HG02885 (cell line): ENCODE data around the gene CHRNA4.

ENCODE experiments used
- ATAC-seq: cut with Tn5 transposase; IDR thresholded peaks from one replicate; pipeline ENCODE4 v1.9.1; 2021; ENCODE audit warnings: mild to moderate bottlenecking; ENCODE audit not compliant: unreplicated experiment, poor library complexity

Gene CHRNA4

GRCh38 chr20:63297796-63298572 lies 63.2 kb downstream of the CHRNA4 start:
- no peak for ATAC-seq

- no peak for ATAC-seq
These were observed 63.8 kb downstream of the CHRNA4 start for GRCh38 chr20:63297371-63297781.

GRCh38 chr20:63296531-63297299 lies 64.4 kb downstream of the CHRNA4 start:
- ATAC-seq, result no peak

- no peak for ATAC-seq
These were observed 65.3 kb downstream of the CHRNA4 start for GRCh38 chr20:63295846-63296245.

- ATAC-seq, result no peak
These were observed 65.7 kb downstream of the CHRNA4 start for GRCh38 chr20:63295422-63295821.

- ATAC-seq, result no peak
These were observed 66.1 kb downstream of the CHRNA4 start for GRCh38 chr20:63295018-63295417.

- ATAC-seq, result no peak
These were observed 66.6 kb downstream of the CHRNA4 start for GRCh38 chr20:63294536-63294900.

GRCh38 chr20:63293871-63294535 lies 67.1 kb downstream of the CHRNA4 start:
- ATAC-seq, result no peak

- ATAC-seq, result no peak
These were observed 67.7 kb downstream of the CHRNA4 start for GRCh38 chr20:63293456-63293855.
